SU-DHL-6 (cell line): ENCODE data around the gene HTR5A.

Experiments
- EZH2phosphoT487 ChIP-seq: fragments of 200-600 bp; sonication (generic), shearing (Covaris generic); conservative IDR thresholded peaks from 2 replicates; pipeline ENCODE4 v1.6.1; 2018; ENCODE audit warnings: mild to moderate bottlenecking, antibody characterized with exemption, low read length, moderate library complexity, mixed read lengths
- TF ChIP-seq, protein P1 (sequence below): fragments of 200-600 bp; sonication (generic); IDR thresholded peaks from one replicate; pipeline ENCODE4 v1.5.1; 2017; ENCODE audit warnings: antibody characterized with exemption, mild to moderate bottlenecking, low read length, moderate library complexity; ENCODE audit not compliant: insufficient read depth, poor library complexity, severe bottlenecking

GRCh38 chr7:155064186-155064585 is 5.9 kb upstream of the HTR5A start:
- TF ChIP-seq, protein P1, sequence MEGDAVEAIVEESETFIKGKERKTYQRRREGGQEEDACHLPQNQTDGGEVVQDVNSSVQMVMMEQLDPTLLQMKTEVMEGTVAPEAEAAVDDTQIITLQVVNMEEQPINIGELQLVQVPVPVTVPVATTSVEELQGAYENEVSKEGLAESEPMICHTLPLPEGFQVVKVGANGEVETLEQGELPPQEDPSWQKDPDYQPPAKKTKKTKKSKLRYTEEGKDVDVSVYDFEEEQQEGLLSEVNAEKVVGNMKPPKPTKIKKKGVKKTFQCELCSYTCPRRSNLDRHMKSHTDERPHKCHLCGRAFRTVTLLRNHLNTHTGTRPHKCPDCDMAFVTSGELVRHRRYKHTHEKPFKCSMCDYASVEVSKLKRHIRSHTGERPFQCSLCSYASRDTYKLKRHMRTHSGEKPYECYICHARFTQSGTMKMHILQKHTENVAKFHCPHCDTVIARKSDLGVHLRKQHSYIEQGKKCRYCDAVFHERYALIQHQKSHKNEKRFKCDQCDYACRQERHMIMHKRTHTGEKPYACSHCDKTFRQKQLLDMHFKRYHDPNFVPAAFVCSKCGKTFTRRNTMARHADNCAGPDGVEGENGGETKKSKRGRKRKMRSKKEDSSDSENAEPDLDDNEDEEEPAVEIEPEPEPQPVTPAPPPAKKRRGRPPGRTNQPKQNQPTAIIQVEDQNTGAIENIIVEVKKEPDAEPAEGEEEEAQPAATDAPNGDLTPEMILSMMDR: no peak
- no peak for TF ChIP-seq EZH2phosphoT487
